HUES48 (cell line): ENCODE measurements around the gene PINLYP.

Experiments
- H3K27ac ChIP-seq: one replicate; pipeline ENCODE4 v1.7.0; 2013; ENCODE audit warnings: low read depth, low read length, inconsistent platforms
- H3K27me3 ChIP-seq: 2 replicates; pipeline ENCODE4 v1.6.1; 2013; ENCODE audit warnings: mild to moderate bottlenecking, low read length; ENCODE audit not compliant: control insufficient read depth, insufficient read depth
- H3K36me3 ChIP-seq: 2 replicates; pipeline ENCODE4 v1.6.1; 2013; ENCODE audit warnings: low read length; ENCODE audit not compliant: control insufficient read depth, insufficient read depth
- H3K4me1 ChIP-seq: 2 replicates; pipeline ENCODE4 v1.6.1; 2013; ENCODE audit warnings: mild to moderate bottlenecking, low read length; ENCODE audit not compliant: control insufficient read depth, insufficient read depth
- H3K4me3 ChIP-seq: 2 replicates; pipeline ENCODE4 v1.5.1; 2013; ENCODE audit warnings: mild to moderate bottlenecking, low read depth, low read length
- H3K9ac ChIP-seq: 2 replicates; pipeline ENCODE4 v1.6.1; 2013; ENCODE audit warnings: mild to moderate bottlenecking, low read depth, low read length, moderate library complexity
- H3K9me3 ChIP-seq: 2 replicates; pipeline ENCODE4 v1.6.1; 2013; ENCODE audit warnings: low read length; ENCODE audit not compliant: control insufficient read depth, insufficient read depth

Gene PINLYP

GRCh38 chr19:43609872-43610271, 34.3 kb downstream of the PINLYP start:
- Histone ChIP-seq H3K4me3 (no peak overlapping the region), H3K36me3 (peaks cover 29% of the 10 kb centered on the region), H3K27me3 (no peaks in the 10 kb centered on the region), H3K4me1 (no peaks in the 10 kb centered on the region), H3K9ac (no peak overlapping the region), H3K9me3 (no peaks in the 10 kb centered on the region), H3K27ac (no peak overlapping the region)

DNA sequence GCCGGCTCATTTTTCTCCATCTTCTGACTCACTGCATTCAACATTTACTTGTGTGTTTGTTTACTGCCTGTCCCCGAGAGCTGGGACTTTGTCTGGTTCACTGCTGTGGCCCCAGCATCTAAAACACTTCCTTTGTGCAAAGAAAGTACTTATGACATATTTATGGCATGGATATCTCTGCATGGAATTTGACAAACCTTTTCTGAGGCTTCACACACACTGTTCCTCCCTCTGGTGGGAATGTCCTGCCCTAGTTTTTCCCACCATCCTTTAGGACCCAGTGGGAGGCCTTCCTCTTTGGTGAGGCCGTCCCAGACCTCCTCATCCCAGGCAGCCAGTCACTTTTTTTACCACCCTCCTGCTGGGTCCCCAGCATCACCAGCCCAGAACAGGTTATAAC, 34.9 kb downstream of the PINLYP start:
- Histone ChIP-seq H3K27me3 (no peaks in the 10 kb centered on the region), H3K4me1 (no peaks in the 10 kb centered on the region), H3K27ac (no peak overlapping the region), H3K9ac (no peak overlapping the region), H3K36me3 (peaks cover 29% of the 10 kb centered on the region), H3K9me3 (no peaks in the 10 kb centered on the region), H3K4me3 (no peak overlapping the region)

DNA sequence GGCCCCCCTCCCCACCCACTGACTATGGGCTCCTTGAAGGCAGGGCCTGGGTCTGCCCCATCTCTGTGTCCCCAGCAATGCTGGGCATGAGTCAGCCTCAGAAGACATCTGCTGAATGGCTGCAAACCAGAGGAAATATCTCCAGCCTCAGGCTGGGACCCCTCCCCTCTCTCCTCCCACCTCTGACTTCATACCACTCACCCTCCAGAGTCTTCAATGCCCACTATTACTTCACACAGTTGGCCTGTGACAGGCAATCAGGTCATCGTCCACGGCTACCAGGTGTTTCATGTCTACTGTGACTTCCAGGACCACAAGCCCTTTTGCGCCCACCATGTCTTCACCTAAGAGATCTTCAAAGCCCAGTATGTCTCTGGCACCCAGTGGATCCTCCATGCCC, 36.2 kb downstream of the PINLYP start, which contains the start of gene SRRM5:
Gene SRRM5, plus strand, starts transcription at position 301 of the 400 bp plus-strand sequence. Its CDS starts 34 bp downstream, at position 335.
- H3K36me3 ChIP-seq = peaks cover 27% of the 10 kb centered on the region

GRCh38 chr19:43612374-43612773, 36.8 kb downstream of the PINLYP start:
- Histone ChIP-seq H3K4me3 (no peak overlapping the region), H3K27me3 (no peaks in the 10 kb centered on the region), H3K27ac (no peak overlapping the region), H3K4me1 (no peaks in the 10 kb centered on the region), H3K9me3 (no peaks in the 10 kb centered on the region), H3K36me3 (peaks cover 24% of the 10 kb centered on the region), H3K9ac (no peak overlapping the region)

More for the DNA sequence above, 36.2 kb downstream of the PINLYP start, which contains the start of gene SRRM5:
- Histone ChIP-seq H3K9ac (no peak within 1 kb of the TSS), H3K9me3 (no peaks in the 10 kb centered on the region), H3K4me1 (no peaks in the 10 kb centered on the region), H3K27me3 (no peaks in the 10 kb centered on the region), H3K4me3 (no peak within 1 kb of the TSS), H3K27ac (no peak within 1 kb of the TSS)

- Histone ChIP-seq H3K9ac (no peak overlapping the region), H3K27me3 (no peaks in the 10 kb centered on the region), H3K4me3 (no peak overlapping the region), H3K4me1 (0 out of 2 replicates have a peak, but pooled peaks cover 6% of the 10 kb centered on the region), H3K27ac (no peak overlapping the region), H3K9me3 (no peaks in the 10 kb centered on the region), H3K36me3 (peaks cover 20% of the 10 kb centered on the region)
Observed at GRCh38 chr19:43616306-43616705, 40.7 kb downstream of the PINLYP start.

DNA sequence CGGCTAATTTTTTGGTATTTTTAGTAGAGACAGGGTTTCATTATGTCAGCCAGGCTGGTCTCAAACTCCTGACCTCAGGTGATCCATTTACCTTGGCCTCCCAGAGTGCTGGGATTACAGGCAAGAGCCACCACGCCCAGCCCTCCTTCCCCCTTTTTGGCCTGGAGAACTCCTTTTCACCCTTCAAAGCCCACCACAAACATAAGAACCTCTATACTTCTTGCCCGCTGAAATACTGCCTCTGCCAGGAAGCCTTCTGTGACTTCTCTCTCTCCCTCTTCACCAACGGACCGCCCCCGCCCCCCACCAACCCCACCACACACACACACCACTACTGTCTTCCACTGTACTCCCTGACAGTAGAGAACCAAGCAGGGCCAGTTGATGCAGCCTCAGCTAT, 41.4 kb downstream of the PINLYP start:
- H3K27me3 ChIP-seq = no peaks in the 10 kb centered on the region
- no peaks in the 10 kb centered on the region for H3K9me3 ChIP-seq
- 0 out of 2 replicates have a peak, but pooled peaks cover 6% of the 10 kb centered on the region for H3K4me1 ChIP-seq
- no peak overlapping the region for H3K4me3 ChIP-seq
- H3K27ac ChIP-seq = no peak overlapping the region
- H3K9ac ChIP-seq = no peak overlapping the region
- H3K36me3 ChIP-seq = peaks cover 15% of the 10 kb centered on the region

GRCh38 chr19:43618921-43619261, 43.3 kb downstream of the PINLYP start:
- Histone ChIP-seq H3K9ac (peak overlapping the region; percentile 90), H3K4me3 (peak overlapping the region; percentile 69), H3K9me3 (no peaks in the 10 kb centered on the region), H3K27ac (peak overlapping the region; percentile 97), H3K36me3 (peaks cover 2% of the 10 kb centered on the region; the same call in 1 of the 2 replicates), H3K27me3 (no peaks in the 10 kb centered on the region), H3K4me1 (0 out of 2 replicates have a peak, but pooled peaks cover 6% of the 10 kb centered on the region)

GRCh38 chr19:43619262-43620060, 43.9 kb downstream of the PINLYP start, which contains the start of gene ZNF428:
Gene ZNF428 (minus strand): TSS chr19:43619629. CDS start chr19:43614304, 5,325 bp downstream.
- Histone ChIP-seq H3K36me3 (no peaks in the 10 kb centered on the region), H3K27ac (peak within 1 kb of the TSS; percentile 97), H3K27me3 (no peaks in the 10 kb centered on the region), H3K9ac (peak within 1 kb of the TSS; percentile 90), H3K9me3 (no peaks in the 10 kb centered on the region), H3K4me3 (peak within 1 kb of the TSS; percentile 69), H3K4me1 (peaks cover 6% of the 10 kb centered on the region; the same call in 1 of the 2 replicates)

DNA sequence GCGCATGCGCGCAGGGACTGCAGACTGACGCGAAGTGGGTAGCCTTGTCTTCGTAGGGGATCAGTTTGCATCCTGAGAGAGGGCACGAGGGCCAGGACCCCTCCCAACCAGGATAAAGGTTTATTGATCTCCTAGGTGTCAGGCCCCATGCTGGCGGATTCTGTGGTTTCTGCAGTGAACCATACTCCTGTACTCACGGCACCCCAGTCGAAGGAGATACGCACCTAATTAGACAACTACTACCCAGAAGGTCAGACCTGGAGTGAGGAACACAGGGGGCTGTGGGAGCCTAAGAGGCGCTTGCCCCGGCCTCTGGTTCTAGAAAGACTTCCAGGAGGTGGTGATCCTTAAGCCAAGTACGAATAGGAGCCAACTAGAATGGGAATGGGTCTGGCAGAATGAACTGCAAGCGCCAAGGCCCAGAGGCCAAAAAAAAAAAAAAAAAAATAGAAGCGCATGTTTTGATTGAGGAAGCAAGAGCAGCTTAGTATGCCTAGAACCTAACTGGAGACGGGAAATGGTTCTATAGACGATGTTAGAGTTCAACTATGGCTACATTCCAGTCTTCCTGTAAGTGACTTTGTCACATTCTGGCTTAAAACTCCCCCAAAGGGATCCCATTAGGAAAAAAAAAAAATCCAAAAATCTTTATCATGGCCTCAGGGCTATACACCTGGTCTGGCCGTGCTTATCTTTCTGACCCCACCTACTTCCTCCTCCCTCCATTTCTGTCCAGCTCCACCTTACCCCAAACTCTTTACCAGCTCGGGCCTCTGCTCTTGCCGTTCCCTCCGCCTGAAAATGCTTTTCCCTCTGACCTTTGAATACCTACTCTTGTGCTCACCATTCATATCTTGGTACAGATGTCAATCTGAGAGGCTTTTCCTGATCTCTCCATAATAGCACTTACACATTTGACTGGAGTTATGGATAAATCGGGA, 44.7 kb downstream of the PINLYP start:
- Histone ChIP-seq H3K36me3 (no peaks in the 10 kb centered on the region), H3K9ac (no peak overlapping the region), H3K27me3 (no peaks in the 10 kb centered on the region), H3K27ac (peak overlapping the region; percentile 97), H3K4me1 (peaks cover 9% of the 10 kb centered on the region; the same call in 1 of the 2 replicates), H3K4me3 (peak overlapping the region; percentile 69), H3K9me3 (no peaks in the 10 kb centered on the region)

DNA sequence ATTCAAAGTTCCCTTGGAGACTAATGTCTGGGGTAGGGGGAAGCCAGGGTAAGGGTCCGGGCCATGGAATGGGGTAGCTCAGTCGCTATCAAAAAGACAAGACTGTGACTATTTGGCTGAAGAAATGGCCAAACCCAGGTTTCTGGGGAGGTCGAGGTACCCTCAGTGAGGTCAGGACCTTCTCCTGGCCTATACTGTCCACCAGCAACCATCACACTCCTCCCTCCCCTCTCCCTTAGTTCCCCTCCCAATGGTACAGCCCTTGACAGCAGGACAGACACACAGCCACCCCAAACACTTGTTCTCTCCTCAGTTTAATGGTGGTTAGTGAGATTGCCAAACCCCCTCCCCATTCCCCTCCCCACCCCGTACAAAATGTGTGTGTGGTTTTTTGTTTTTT, 46.5 kb downstream of the PINLYP start:
- Histone ChIP-seq H3K4me1 (peaks cover 9% of the 10 kb centered on the region; the same call in 1 of the 2 replicates), H3K4me3 (no peak overlapping the region), H3K36me3 (no peaks in the 10 kb centered on the region), H3K27ac (no peak overlapping the region), H3K9ac (no peak overlapping the region), H3K9me3 (no peaks in the 10 kb centered on the region), H3K27me3 (no peaks in the 10 kb centered on the region)
